Body of pancreas (tissue), 4 donors: Measurements from ENCODE around the gene PKIB. TPM values are rescaled to one million over a fixed set of nuclear protein-coding genes. Genes with fewer than 3 reads are reported as not detected.

Experiments
- ATAC-seq: fragments of 150-250 bp; one replicate; pipeline ENCODE4 v1.9.1; 2016
- DNase-seq, 4 donors: peaks; one replicate each; pipeline ENCODE4 v3.0.0-alpha.2; 2019
- H3K27ac ChIP-seq, 4 donors: fragments of 200-600 bp; sonication (generic); 1 replicate in 3 of 4; 2 replicates in 1 of 4; pipeline versions ENCODE4 v1.5.1 to v1.6.1; 2016 to 2019; ENCODE audit warnings: mild to moderate bottlenecking in 1 of 4, mixed read lengths in 1 of 4, moderate library complexity in 1 of 4
- H3K27me3 ChIP-seq, 2 donors: fragments of 200-600 bp; sonication (generic); one replicate each; pipeline ENCODE4 v1.6.0; 2016; ENCODE audit warnings: mild to moderate bottlenecking in 1 of 2
- H3K36me3 ChIP-seq, 2 donors: fragments of 200-600 bp; sonication (generic); replicated peaks in 1 of 2; 2 replicates each; pipeline ENCODE4 v1.5.1; 2016; ENCODE audit warnings: low read depth in 2 of 2; ENCODE audit not compliant: insufficient read depth in 1 of 2
- H3K4me1 ChIP-seq: fragments of 200-600 bp; sonication (generic); one replicate; pipeline ENCODE4 v1.6.0; 2016
- H3K4me3 ChIP-seq, 2 donors: fragments of 200-600 bp; sonication (generic); 1 replicate in 1 of 2; 2 replicates in 1 of 2; pipeline ENCODE4 v1.5.1; 2016 to 2019
- H3K9me3 ChIP-seq, 3 donors: fragments of 200-600 bp; sonication (generic); 1 replicate in 2 of 3; 2 replicates in 1 of 3; pipeline ENCODE4 v1.5.1; 2016
- POLR2A ChIP-seq, 3 donors: fragments of 450-650 bp; IDR thresholded peaks; one replicate each; pipeline ENCODE4 v1.6.1; 2016; ENCODE audit warnings: antibody characterized with exemption in 3 of 3, mild to moderate bottlenecking in 2 of 3
- WGBS, 2 donors: methylation state at CpG; one replicate each; pipeline ENCODE4 v1.1.5; 2017; 5-methylcytosine and 5-hydroxymethylcytosine counted together
- intact Hi-C: fragments of 100-400 bp; cut with DNase I; formaldehyde crosslinking; loops from one replicate; pipeline ENCODE4 v1.15.1; 2023
- total RNA-seq, 2 donors: library from RNA; depleted of rRNA; stranded (reverse); fragments of >200 nt; gene quantifications; one replicate each; pipeline ENCODE4 v1.1.0, GENCODE V29; 2016
- TF ChIP-seq, protein P1 (sequence below), 7 experiments: fragments of 450-650 bp in 4 of 7; fragments of 200-600 bp in 3 of 7; sonication (generic) in 3 of 7; IDR thresholded peaks; one replicate each; pipeline ENCODE4 v1.5.1; 2016 to 2019; ENCODE audit warnings: antibody characterized with exemption in 7 of 7

PKIB gene
- total RNA-seq, 2 donors from 2014 or later: 13.0 TPM; not detected in 1

DNA sequence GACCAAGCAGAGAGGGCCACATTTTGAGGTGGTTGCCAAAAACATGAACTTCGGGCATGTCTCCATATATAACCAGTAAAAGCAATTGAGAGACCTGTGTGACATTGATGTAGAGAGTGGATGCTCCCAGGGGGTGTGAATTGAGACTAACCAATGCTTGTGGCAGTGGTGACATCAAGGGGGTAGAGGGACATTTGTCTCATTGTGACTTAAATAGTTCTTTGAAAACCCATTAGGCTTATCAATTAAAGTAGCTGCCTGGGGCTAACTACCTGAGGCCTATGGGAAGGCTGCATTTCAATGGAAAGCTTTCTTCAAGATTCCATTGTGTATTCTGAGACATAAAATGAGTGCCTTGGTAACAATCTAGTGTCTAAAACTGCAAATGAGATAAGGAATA, 87.3 kb downstream of the PKIB start:
- Histone ChIP-seq H3K36me3 (no peaks in the 10 kb centered on the region), H3K4me1 (no peaks in the 10 kb centered on the region), H3K9me3 (no peaks in the 10 kb centered on the region), H3K27me3 (no peaks in the 10 kb centered on the region), H3K27ac (no peak overlapping the region), H3K4me3 (no peak overlapping the region)
- ATAC-seq: no peak
- 83 to 90% methylated on average over 1 of the region's 1 CpG for WGBS, 2 donors
- no peak for TF ChIP-seq POLR2A (IDR thresholded peaks at IDR 0.05)
- TF ChIP-seq, protein P1, sequence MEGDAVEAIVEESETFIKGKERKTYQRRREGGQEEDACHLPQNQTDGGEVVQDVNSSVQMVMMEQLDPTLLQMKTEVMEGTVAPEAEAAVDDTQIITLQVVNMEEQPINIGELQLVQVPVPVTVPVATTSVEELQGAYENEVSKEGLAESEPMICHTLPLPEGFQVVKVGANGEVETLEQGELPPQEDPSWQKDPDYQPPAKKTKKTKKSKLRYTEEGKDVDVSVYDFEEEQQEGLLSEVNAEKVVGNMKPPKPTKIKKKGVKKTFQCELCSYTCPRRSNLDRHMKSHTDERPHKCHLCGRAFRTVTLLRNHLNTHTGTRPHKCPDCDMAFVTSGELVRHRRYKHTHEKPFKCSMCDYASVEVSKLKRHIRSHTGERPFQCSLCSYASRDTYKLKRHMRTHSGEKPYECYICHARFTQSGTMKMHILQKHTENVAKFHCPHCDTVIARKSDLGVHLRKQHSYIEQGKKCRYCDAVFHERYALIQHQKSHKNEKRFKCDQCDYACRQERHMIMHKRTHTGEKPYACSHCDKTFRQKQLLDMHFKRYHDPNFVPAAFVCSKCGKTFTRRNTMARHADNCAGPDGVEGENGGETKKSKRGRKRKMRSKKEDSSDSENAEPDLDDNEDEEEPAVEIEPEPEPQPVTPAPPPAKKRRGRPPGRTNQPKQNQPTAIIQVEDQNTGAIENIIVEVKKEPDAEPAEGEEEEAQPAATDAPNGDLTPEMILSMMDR (IDR thresholded peaks at IDR 0.05): no peak
- intact Hi-C loops: no loop called here
- no peak for DNase-seq

DNA sequence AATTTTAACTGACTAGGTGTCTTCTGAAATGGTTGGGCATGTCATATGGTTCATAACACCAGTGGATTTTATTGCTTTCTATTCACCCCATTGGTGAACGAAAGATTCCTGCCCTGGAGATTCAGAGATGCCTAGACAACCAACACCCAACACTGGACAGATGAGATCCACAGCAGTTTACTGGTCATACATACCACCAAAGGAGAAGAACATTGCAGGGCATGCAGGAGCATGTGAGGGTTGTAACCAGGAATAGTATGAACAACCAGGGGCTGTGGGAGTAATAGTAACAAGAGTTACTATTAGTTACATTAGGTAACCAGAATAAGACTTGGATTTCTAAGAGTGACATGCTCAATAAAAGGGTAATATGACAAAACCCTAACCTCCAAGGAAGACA, 91.5 kb downstream of the PKIB start:
- H3K36me3 ChIP-seq: no peaks in the 10 kb centered on the region

DNA sequence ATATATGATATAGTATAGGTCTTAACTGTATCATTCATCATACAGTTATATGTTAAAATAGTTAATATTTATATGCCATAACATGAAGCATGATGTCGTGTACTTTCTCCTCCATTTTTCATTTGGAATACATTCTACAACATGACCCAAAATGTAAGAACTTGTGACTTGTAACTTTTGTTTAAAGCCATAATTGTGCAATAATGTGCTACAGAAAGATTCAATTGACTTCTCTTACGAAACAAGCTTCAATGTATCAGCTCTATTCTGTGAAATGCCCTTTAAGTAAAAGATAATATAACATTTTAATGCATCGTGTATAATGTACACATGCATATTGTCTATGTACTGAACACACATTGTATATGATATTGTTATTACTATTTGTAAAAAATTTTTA, 92.6 kb downstream of the PKIB start:
- WGBS, 2 donors: 71 to 91% methylated on average over 3 of the region's 3 CpGs
- no peaks in the 10 kb centered on the region for H3K36me3 ChIP-seq
- intact Hi-C loops: no loop called here
- TF ChIP-seq POLR2A (IDR thresholded peaks at IDR 0.05): no peak
- H3K27me3 ChIP-seq: no peaks in the 10 kb centered on the region
- DNase-seq (no peak), ATAC-seq (no peak)
- H3K9me3 ChIP-seq: no peaks in the 10 kb centered on the region
- no peaks in the 10 kb centered on the region for H3K4me1 ChIP-seq
- no peak overlapping the region for H3K4me3 ChIP-seq
- H3K27ac ChIP-seq: no peak overlapping the region

More for the DNA sequence above, 91.5 kb downstream of the PKIB start:
- WGBS, 2 donors: 79 to 100% methylated on average over 1 of the region's 1 CpG
- H3K27ac ChIP-seq: no peak overlapping the region
- TF ChIP-seq, protein P1 (IDR thresholded peaks at IDR 0.05): no peak
- TF ChIP-seq POLR2A (IDR thresholded peaks at IDR 0.05): no peak
- DNase-seq: no peak
- no peaks in the 10 kb centered on the region for H3K27me3 ChIP-seq
- no peak overlapping the region for H3K4me3 ChIP-seq
- no peaks in the 10 kb centered on the region for H3K4me1 ChIP-seq
- no peak for ATAC-seq
- intact Hi-C loops: no loop called here
- no peaks in the 10 kb centered on the region for H3K9me3 ChIP-seq

DNA sequence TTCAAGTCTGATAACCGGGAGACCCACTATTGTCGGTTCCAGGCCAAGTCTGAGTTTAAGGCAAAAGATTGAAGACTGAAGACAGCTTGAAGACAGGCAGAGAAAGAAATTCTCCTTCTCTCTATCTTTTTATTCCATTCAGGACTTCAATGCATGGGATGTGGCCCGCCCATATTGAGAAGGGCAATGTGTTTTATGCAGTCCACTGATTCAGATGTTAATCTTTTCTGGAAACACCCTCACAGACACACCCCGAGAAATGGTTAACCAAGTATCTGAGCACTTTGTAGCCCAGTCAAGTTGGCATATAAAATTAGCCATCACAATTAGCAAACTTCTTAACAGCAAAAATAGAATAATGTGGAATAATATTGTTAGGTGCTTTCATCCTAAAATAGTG, 93.9 kb downstream of the PKIB start:
- DNase-seq (no peak), ATAC-seq (no peak)
- WGBS, 2 donors: 90 to 95% methylated on average over 4 of the region's 4 CpGs
- no peaks in the 10 kb centered on the region for H3K27me3 ChIP-seq
- no peaks in the 10 kb centered on the region for H3K9me3 ChIP-seq
- H3K27ac ChIP-seq: no peak overlapping the region
- TF ChIP-seq, protein P1 (IDR thresholded peaks at IDR 0.05): no peak
- no peak for TF ChIP-seq POLR2A (IDR thresholded peaks at IDR 0.05)
- H3K4me3 ChIP-seq: no peak overlapping the region
- H3K4me1 ChIP-seq: no peaks in the 10 kb centered on the region
- no peaks in the 10 kb centered on the region for H3K36me3 ChIP-seq
- intact Hi-C loops: no loop called here

DNA sequence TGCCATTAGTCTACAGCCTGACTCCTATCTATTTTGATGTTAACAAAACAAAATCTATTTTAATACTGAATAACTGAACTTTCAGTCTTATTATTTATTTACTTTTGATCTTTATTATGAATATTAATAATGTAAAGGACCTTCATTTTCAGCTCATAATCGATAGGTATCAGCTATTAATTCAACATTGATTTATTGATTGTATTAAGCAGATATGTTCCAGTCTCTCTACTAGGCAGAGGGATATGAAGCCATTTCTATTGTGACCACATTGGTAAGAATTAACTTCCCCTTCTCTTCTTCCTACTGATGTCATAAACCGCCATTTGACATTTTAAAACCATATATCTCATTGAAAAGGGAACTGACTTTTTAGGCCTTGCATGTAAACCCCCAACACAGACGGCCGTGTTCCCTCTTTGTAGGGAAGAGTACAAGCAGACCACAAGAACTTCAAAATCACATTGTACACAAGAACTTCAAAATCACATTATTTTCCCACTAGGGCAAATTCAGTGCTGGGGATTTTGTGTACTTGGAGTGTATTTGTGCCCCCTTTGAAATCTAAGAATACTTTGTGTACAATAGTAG, 99.8 kb downstream of the PKIB start:
- intact Hi-C loops: no loop called here
- Histone ChIP-seq H3K4me1 (peaks cover 7% of the 10 kb centered on the region), H3K27ac (peak overlapping the region in 1 of 4 donors; percentile 4), H3K9me3 (no peaks in the 10 kb centered on the region), H3K27me3 (no peaks in the 10 kb centered on the region), H3K4me3 (no peak overlapping the region), H3K36me3 (no peaks in the 10 kb centered on the region)
- DNase-seq: peak in 1 of 4 donors; percentile 51
- TF ChIP-seq POLR2A (IDR thresholded peaks at IDR 0.05): no peak
- TF ChIP-seq, protein P1 (IDR thresholded peaks at IDR 0.05): no peak
- ATAC-seq: no peak
- WGBS, 2 donors: 84 to 85% methylated on average over 4 of the region's 4 CpGs
